Stimulated activated CD4-positive, alpha-beta T cell treated with anti-CD3 and anti-CD28 coated beads, TNF-alpha, amount 100 ng/mL, for 48 hours (primary cell): ENCODE measurements around the gene SLC39A1.
"Not testable (repeated sequence)": the region's sequence is repeated elsewhere in the genome, so short reads cannot be mapped to it uniquely, and the experiment has no call there.

Source experiments
- DNase-seq, 3 donors: peaks; one replicate each; pipeline ENCODE4 v3.0.0-alpha.2; 2020; ENCODE audit warnings: low read depth in 3 of 3

SLC39A1 gene, protein sequence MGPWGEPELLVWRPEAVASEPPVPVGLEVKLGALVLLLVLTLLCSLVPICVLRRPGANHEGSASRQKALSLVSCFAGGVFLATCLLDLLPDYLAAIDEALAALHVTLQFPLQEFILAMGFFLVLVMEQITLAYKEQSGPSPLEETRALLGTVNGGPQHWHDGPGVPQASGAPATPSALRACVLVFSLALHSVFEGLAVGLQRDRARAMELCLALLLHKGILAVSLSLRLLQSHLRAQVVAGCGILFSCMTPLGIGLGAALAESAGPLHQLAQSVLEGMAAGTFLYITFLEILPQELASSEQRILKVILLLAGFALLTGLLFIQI

DNA sequence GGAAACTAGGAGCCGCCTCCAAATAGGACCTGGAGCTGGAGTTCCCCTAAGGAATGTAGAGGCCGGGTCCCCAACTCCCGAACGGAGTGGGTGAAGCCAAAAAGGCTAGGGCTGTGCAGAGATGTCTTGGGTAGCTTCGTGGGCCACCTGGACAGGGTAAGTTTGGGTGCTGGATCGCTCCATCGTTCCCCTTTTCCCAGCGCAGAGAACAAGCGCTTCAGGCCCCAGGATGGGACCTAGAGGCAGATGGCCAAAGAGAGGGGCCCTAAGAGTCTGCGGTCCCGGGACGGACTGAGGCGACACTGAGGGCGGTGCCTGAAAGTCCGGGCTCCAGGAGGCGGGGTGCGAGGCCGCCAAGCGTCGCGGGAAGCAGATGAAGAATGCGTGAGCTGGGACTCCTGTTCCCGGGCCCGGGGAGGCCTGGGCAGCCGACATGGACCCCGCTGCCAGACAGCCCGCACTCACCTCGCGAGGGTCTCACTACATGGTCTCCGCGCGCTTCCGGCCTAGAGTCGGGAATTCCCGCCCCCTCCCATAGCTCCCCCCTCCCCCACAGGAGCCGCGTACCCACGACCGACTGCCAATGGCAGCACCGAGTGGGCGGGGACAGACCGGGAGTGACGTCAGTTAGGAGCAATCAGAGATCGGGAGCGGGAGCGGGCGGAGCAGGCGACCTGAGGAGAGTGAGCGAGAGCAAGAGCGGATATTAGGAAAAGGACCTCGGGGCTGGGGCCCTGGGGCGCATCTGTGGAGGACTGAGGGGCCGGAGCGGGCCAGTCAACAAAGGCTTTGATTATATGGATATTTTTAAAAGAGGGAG, at the start of gene SLC39A1:
SLC39A1 (minus strand) TSS at position 508 of the 820 bp plus-strand sequence. CDS start 822 bp downstream, outside the sequence.
- DNase-seq = peak; percentile 89 to 98 (median 93)

DNA sequence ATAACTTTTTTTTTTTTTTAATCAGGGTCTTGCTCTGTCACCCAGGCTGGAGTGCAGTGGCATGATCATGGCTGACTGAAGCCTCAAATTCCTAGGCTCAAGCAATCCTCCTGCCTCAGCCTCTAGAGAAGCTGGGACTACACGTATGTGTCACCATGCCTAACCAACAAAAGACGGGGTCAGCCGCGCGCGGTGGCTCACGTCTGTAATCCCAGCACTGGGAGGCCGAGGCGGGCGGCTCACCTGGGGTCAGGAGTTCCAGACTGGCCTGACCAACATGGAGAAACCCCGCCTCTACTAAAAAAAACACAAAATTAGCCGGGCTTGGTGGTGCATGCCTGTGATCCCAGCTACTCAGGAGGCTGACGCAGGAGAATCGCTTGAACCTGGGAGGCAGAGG, 49.2 kb upstream of the SLC39A1 start:
- not testable (repeated sequence) for DNase-seq

DNA sequence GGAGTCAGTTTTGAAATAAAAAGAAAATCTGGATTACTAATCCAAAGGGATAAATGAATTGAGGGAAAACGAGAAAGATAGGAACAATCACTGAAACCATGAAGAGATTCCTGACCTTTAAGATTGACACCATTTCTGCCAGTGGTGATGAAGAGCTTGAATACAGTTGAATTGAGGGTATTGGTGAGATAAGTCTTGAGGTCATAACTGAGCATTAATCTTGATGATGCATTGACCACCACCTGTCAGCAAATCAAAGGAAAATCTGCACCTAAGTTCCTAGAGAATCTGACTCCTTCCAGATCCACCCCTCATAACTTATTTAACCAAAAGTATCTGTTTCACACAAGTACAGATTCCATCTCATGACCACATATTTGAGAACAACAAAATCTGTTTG, 48.8 kb upstream of the SLC39A1 start:
- no peak for DNase-seq

DNA sequence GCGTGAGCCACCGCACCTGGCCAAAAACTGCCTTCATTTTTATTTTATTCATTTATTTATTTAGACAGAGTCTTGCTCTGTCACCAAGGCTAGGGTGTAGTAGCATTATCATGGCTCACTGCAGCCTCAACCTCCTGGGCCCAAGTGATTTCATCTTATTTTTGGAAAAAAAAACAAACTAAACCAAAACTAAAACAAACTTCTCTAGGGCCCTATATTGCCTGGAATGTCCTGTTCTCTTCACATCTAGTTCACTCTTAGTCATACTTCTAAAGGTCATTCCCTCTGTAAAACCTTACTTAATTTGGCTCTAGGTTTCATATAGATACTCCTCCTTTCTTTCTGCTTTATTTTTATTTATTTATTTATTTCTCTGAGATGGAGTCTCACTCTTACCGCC, 42.8 kb upstream of the SLC39A1 start:
- DNase-seq = no peak

DNA sequence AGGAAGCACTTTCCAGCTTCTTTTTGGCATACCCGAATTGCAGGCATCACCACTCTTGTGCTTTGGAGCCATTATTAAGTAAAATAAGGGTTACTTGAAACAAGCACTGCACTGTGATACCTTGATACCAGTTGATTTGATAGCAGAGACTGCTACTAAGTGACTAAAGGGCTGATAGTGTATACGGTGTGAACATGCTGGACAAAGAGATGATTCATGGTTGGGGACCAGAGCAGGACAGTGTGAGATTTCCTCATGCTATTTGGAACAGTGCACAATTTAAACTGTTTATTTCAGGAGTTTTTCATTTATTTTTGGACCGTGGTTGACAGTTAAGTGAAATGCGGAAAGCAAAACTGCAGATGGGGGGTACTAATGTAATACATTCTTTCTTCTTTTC, 37.1 kb upstream of the SLC39A1 start:
- DNase-seq = no peak

DNA sequence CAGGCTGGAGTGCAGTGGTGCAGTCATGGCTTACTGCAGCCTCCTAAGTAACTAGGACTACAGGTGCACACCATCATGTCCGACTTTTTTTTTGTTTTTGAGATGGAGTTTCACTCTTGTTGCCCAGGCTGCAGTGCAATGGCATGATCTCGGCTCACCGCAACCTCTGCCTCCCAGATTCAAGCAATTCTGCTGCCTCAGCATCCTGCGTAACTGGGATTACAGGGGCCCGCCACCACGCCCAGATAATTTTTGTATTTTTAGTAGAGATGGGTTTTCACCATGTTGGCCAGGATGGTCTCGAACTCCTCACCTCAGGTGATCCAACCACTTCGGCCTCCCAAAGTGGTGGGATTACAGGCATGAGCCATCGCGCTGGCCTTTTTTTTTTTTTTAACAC, 33.5 kb upstream of the SLC39A1 start:
- DNase-seq = not testable (repeated sequence)

DNA sequence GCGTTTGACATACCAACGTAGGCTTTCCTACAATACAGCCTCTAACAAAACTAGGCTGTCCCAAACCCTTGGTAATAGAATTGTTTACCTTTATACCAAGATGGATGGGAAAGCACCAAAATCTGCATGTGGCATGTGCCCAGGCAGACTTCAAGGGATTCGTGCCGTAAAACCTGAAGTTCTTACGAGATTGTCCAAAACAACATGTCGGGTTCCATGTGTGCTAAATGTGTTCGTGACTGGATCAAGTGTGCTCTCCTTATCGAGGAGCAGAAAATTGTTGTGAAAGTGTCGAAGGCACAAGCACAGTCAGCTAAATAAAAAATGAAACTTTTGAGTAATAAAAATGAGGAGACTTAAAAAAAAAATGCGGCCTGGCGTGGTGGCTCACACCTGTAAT, 32.3 kb upstream of the SLC39A1 start:
- no peak for DNase-seq

DNA sequence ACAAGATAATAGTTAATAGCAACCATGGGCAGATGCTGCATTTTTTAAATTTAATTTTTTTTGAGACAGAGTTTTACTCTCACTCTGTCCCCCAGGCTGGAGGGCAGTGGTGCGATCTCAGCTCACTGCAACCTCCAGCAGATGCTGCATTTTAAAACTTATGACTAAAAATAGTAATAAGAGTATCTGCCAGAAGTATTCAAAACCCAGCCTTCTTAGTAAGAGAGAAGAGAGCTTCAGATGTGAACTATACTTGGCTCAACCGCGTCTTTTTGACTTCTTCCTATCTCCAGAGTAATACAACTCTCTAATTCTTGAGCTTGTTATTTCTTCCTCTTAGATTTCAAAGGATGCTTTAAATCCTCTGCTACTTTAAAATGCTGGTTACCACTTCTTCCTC, 31.9 kb upstream of the SLC39A1 start:
- DNase-seq = no peak

DNA sequence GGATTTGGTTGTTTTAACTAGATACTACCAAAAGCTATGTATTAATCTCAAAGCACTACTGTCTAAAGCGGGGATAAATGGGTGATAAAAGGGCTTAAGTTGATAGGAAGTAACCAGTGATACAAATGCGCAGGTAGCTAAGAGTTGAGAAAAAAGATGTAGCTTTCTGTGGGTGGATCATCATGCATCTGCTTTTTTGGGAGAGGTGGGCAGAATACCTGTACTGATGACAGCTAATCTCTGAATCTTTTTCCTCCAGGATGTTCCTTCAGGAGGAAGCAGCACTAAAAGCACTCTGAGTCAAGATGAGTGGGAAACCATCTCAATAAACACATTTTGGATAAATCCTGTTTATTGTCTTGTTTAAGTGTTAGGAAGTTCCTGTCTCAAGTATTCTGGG, 28.5 kb upstream of the SLC39A1 start:
- DNase-seq = no peak

DNA sequence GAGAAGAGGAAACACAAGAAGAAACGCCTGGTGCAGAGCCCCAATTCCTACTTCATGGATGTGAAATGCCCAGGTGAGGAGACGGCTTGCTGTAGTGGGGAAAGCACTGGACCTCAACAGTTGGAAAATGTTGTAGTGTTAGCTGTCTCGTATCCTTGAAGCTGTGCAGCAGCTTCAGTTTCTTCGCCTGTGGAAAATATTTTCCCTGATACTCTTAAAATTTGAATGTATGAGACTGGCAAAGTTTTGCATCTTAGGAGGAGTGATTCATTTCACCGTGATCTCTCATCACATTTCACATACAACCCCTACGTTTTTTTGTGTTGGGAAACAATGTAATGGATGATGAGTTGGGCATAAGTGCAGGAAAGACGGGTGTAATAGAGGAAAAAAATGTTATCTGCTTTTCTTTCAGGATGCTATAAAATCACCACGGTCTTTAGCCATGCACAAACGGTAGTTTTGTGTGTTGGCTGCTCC, 27.9 kb upstream of the SLC39A1 start:
- DNase-seq = no peak

DNA sequence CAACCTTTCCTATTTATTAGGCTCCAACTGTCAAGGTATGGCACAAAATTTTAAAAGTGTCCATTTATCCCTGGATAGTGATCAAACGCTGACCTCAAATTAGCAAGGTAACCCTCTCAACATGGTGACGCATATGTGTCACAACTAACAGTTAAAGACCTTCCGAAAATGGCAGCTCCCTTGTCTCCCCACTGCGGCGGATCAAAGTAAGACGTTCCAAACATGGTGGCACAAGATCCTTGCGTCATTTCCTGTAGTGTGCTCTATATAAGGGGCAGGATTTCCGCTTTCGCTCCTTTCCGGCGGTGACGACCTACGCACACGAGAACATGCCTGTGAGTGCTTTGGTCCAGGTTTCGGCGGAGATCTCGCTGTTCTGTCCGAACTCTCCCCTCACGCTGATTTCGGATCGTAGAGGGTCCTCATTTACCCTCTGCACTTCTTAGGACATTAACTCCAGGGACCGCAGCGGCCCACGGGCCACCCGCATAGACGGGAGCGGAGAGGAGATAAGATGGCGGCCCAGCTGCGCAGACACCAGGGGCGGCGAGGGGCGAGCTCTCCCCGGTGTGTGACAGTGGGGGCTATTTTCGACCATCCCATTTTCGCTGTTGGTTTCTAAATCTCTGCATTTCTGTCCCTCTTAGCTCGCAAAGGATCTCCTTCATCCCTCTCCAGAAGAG, 27.3 kb upstream of the SLC39A1 start, which contains the start of gene RPS27:
RPS27 (plus strand) TSS at position 295 of the 683 bp plus-strand sequence; CDS start at position 330, 35 bp downstream.
- peak; percentile 68 to 81 (median 73) for DNase-seq

DNA sequence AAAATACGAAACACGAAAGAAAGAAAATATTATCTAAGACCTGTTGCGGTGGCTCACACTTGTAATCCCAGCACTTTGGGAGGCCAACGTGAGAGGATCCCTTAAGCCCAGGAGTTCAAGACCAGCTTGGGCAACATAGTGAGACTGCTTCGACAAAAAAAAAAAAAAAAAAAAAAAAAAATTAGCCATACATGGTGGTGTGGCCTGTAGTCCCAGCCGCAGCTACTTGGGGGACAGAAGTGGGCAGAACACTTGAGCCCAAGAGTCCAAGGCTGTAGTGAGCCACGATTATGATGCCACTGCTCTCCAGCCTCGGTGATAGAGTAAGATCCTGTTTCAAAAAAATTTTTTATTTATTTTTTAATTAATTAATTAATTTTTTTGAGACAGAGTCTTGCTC, 24.3 kb upstream of the SLC39A1 start:
- no peak for DNase-seq

DNA sequence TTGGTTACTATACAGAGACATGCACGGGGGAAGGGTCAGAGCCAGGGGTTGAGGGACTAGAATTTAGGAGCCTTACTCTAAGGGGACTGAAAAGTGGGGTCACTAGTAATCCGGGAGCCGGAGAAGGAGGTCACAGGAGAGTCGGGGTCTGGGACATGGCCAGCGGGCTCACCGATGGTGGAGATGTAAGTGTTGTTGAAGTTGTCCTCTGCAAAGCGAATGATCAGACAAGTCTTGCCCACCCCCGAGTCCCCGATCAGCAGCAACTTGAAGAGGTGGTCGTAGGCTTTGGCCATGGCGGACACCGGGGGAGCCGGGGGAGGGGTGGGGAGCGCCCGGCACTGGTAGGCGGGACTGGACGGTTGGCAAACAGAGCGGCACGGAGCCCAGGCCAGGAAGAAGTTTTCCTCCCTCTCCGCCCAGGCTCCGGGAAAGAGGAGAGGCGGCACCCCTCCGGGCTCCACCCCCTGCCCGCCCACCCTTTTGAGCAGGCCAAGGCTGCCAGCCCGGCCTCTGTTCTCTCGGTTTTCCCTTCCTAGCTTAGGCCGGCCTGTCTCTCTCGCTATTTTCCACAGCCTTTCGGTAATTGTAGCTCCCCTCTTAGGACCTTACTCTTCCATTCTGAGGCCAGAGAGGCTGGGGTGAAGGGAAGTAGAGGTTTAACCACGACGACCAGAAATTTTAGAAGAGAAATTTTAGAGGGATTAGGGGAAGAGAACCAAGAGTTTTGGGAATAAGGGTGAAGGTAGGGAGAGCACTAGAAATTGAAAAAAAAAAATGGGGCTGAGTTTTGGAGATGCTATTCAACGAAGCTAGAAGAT, 22.8 kb upstream of the SLC39A1 start, which contains the start of gene RAB13:
RAB13 (minus strand) TSS at position 399 of the 821 bp plus-strand sequence; CDS start at position 296, 103 bp downstream.
- no peak for DNase-seq

DNA sequence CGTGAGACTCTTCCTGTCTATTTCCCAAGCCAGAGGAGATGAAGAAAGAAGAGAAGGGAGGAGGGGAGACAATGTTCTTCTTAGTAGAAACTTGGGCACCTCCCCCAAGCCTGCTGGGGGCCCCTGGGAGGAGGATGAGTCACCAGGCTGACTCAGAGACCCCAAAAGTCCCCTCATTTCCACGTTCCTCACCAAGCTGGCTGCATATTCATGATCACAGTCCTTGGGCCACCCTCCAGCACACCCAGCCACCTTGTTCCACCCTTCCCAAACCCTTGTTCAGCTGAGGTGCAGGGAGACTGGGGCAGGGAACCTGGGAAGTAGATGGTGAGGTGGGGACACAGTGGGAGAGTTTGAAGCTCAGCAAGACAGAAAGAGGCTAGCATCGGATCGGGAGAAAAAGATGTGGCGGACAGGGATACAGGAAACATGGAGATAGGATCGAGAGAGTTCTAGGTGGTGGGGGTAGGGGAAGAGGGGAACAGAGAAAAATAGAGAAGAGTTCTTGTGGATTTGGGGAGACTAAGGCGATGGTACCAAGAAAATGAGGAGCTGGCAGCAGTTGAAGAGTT, 22.1 kb upstream of the SLC39A1 start:
- peak in 1 of 3 donors; percentile 27 for DNase-seq

DNA sequence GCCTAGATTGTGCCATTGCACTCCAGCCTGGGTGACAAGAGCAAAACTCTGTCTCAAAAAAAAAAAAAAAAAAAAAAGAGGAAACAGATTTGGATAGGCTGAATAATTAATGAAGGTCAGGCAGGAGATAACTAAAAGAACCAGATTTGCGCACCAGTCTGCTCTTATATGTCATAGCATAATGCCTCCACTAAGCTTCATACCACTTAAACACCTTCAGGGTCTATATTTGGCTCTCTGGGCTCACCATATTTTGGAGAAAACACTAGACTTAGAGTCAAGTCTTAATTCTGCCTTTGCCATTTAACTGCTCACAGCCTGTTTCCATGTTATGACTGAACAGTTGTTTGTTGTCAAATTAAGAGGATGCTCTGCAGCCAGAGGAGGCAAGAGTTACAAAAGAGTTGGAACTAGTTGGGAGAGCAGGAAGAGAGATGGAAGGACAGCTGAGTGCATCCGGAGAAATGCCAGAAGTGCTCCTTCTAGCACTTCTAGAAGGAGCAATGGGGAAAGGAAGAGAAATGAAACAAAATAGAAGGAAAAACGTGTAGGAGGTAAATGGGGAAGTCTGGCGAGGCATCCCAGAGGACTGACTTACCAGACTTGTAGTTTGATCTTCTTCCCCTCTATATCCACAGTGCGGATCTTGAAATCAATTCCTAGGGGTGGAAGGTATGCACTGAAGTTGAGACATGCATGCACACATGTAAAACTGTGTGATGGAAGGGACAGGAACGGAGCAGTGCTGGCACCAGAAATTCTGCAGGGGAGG, 21.0 kb upstream of the SLC39A1 start:
- no peak for DNase-seq

DNA sequence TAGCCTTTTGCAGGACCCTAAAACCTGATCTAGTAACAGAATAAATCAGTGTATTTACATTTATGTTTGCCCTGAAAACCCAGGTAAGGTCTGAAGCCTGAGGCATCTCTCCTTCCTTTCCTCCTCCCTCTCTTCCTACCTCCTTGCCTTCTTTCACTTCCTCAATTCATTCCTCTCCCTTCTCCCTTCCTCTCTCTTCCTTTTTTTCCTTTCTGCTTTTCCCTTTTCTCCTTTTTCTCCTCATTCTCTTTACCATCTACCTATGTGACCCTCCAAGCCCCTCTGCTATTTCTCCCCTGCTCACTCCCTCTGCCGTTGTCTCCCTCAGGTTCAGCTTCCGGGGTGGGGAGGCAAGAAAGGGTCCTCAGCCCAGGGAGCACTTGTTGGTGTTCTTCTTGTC, 18.4 kb upstream of the SLC39A1 start:
- not testable (repeated sequence) for DNase-seq

DNA sequence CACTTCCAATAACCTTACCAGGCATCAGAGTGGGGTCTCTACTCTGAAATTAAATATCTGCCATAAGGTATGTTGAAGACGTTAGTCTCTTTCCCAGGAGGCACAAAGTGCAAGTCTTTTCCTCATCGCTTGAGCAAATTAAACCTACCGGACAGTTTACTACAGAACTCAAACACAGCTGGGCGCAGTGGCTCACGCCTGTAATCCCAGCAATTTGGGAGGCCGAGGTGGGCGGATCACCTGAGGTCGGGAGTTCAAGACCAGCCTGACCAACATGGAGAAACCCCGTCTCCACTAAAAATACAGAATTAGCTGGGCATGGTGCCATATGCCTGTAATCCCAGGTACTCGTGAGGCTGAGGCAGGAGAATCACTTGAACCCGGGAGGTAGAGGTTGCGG, 15.8 kb upstream of the SLC39A1 start:
- not testable (repeated sequence) for DNase-seq

DNA sequence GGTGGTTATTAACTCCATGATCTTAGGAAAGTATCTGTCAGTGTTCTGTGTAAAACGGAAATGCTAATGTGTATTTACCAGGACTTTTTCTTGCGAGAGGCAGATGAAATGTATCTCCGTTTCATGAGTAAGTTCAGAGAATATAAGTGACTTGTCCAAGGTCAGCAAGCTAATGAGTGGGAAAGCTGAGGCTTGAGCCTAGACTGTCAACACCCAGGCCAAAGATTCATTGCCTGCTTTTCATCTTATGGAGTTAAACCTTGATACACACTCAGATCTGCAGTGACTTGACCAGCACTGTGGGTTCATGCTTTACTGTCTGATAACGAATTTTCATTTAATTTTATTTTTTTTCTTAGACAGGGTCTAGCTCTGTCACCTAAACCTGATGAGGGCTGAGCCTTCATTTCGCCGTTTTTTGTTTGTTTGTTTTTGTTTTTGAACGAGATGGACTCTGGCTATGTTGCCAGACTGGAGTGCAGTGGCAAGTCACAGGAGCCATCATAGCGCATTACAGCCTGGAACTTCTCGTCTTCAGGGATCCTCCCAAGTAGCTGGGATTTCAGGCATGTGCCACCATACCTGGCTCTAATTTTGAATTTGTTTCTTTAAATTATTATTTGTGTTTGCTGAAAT, 15.1 kb upstream of the SLC39A1 start:
- DNase-seq = no peak
